ENCODE measurements around the gene MS4A14. TPM values are rescaled to one million over a fixed set of nuclear protein-coding genes. Genes with fewer than 3 reads are reported as not detected.
A peak's percentile ranks its signal among the peaks of the same experiment; 100 is the strongest.

Gene MS4A14
- total and polyA plus RNA-seq, 8 donors, result 0.04 to 1.8 (median 0.25) TPM

DNA sequence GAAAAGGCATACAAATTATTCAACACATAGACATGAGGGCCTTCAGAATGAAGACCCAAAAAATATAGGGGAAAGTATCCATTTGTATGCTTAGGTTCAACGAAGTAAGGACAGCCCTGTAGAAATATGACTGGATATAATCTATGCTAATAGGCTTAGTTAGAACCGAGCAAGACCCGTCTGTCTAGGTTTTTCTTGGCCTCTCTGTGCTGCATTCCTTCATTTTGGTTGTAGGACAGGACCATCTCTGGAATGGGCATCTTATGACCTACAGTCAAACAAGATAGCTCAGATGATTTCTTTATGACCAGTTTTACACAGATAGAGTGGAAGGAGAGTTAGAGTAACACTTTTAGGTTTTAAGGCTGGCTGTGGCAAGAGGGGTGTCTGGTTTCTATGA, 23.5 kb upstream of the MS4A14 start:
- Histone ChIP-seq H3K4me3 (no peak overlapping the region), H3K9me3 (no peaks in the 10 kb centered on the region), H3K4me1 (peaks cover 9 to 24% (median 20%) of the 10 kb centered on the region in 3 donors), H3K27me3 (no peaks in the 10 kb centered on the region), H3K27ac (no peak overlapping the region), H3K36me3 (no peaks in the 10 kb centered on the region)
- no peak for DNase-seq
- no peak for FAIRE-seq
- ATAC-seq, result no peak
- WGBS, 2 donors, result 90 to 91% methylated on average over 3 of the region's 3 CpGs
- intact Hi-C loops (cut with DNase I), result no loop called here
- TF ChIP-seq CTCF (IDR thresholded peaks at IDR 0.05), result no peak

DNA sequence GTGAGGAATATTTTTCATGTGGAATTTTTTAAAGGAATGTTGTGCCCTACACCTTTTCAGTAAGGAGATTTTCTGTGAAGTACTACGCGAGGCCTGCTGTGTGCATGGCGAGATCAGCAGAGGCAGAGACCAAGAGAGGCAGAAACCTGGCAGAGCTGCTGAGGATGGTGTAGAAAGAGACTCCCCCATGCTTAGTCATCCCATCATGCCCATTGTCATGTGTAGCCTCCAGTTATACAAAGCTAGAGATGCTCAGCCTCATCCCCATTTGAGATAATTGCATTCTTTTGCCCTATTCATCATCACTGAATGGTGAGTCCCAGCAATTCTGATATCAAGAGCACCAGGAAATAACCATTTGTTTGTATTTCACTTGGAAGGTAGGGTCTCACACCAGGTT, 20.9 kb upstream of the MS4A14 start:
- no peak for FAIRE-seq

DNA sequence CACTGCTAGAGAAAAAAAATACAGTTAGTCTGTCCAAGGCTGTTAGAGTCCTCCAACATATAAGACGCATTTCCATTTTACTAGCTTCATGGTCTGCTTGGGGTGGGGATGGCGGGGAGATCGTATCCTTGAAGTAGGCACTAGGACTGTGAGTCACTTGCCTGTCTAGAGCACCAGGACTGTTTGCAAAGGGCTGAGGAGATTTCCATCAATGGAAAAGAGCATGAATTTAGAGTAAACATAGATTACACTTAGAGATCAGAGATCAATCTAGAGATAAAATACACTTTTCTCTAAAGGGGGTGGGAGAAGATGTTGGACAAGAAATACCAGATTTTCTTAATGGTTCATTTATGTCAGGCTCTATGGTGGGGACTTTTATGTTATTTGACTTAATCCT, 19.7 kb upstream of the MS4A14 start:
- no peaks in the 10 kb centered on the region for H3K9me3 ChIP-seq
- H3K4me3 ChIP-seq, result no peak overlapping the region
- FAIRE-seq, result no peak

More for the DNA sequence above, 20.9 kb upstream of the MS4A14 start:
- no peak for TF ChIP-seq CTCF (IDR thresholded peaks at IDR 0.05)
- no peak overlapping the region for H3K27ac ChIP-seq
- DNase-seq (no peak), ATAC-seq (no peak)
- WGBS, 2 donors, result 92 to 94% methylated on average over 3 of the region's 3 CpGs
- no peak overlapping the region for H3K4me3 ChIP-seq
- H3K4me1 ChIP-seq, result peaks cover 5 to 16% (median 15%) of the 10 kb centered on the region in 3 donors
- no peaks in the 10 kb centered on the region for H3K27me3 ChIP-seq
- no peaks in the 10 kb centered on the region for H3K36me3 ChIP-seq
- intact Hi-C loops (cut with DNase I), result no loop called here
- H3K9me3 ChIP-seq, result no peaks in the 10 kb centered on the region

DNA sequence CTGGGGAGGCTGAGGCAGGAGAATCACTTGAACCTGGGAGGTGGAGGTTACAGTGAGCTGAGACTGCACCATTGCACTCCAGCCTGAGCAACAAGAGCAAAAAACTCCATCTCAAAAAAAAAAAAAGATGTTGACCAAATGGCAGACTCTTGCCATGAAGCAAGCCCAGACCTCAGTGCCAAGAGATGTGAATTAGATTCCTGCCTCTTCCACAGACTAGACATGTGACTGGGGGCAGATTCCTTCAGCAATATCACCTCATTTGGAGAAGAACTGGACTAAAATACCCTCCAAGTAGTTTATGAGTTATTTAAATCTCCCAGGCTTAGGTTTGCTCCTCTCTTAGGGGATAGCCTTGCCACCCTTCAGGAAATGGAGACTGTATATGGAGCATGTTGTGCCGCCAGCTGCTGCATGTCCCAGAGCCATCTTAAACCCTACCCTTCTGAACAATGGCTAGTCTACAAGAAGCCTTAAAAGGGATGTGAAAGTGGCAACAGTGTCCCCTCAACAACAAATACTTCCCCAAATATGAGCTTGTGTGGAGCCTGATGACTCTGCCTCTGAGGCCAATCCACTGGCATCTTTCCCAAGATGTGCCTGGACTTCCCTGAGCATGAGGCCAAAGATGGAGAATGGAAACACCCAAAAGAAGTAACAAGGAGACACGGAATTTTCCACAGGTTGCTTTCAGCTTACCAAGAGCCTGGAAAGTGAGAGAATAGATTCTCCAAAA, 18.7 kb upstream of the MS4A14 start:
- intact Hi-C loops (cut with DNase I), result no loop called here
- ATAC-seq (peak in 3 of 4 donors; percentile 32 to 73 (median 70)), FAIRE-seq (no peak), DNase-seq (peak in 1 of 6 donors; percentile 65)
- H3K27me3 ChIP-seq, result no peaks in the 10 kb centered on the region
- 76 to 95% methylated on average over 2 of the region's 2 CpGs for WGBS, 2 donors
- no peak overlapping the region for H3K4me3 ChIP-seq
- H3K27ac ChIP-seq, result peak overlapping the region in 2 of 4 donors; percentile 22 to 46
- H3K36me3 ChIP-seq, result no peaks in the 10 kb centered on the region
- H3K9me3 ChIP-seq, result no peaks in the 10 kb centered on the region
- TF ChIP-seq CTCF (IDR thresholded peaks at IDR 0.05), result no peak
- H3K4me1 ChIP-seq, result no peaks in the 10 kb centered on the region

More for the DNA sequence above, 19.7 kb upstream of the MS4A14 start:
- H3K36me3 ChIP-seq, result no peaks in the 10 kb centered on the region
- H3K27me3 ChIP-seq, result no peaks in the 10 kb centered on the region
- intact Hi-C loops (cut with DNase I), result no loop called here
- no peak for TF ChIP-seq CTCF (IDR thresholded peaks at IDR 0.05)
- no peak overlapping the region for H3K27ac ChIP-seq
- peaks cover 0 to 3% (median 3%) of the 10 kb centered on the region in 3 donors for H3K4me1 ChIP-seq
- 89 to 93% methylated on average over 3 of the region's 3 CpGs for WGBS, 2 donors
- ATAC-seq, result no peak
- DNase-seq, result no peak

DNA sequence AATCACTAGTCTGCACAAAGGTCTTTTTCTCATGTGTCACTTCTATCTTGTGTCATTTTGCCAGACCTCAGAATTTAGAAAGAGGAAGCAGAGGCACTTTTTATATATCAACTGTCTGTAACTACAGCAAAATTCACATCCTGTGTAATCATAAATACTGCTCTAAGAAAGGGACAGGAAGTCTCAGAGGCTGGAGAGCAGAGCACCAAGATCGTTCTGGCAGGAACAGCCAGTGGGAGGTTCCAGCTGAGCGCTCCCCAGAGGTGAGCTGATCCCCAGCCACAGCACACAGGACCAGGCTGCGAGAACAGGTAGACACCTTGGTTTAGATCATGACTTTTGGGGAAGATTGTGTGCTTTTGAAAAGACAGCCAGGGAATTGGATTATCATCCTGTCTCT, 17.9 kb upstream of the MS4A14 start, which contains the start of gene MS4A7:
MS4A7 (plus strand) TSS at position 179 of the 400 bp plus-strand sequence. CDS start 4,610 bp downstream, outside the sequence.
- 63 to 67% methylated on average over 3 of the region's 3 CpGs for WGBS, 2 donors
- no peak within 1 kb of the TSS for H3K4me3 ChIP-seq
- peak in 3 of 4 donors; percentile 24 to 80 (median 79) for ATAC-seq

More for the DNA sequence above, 17.9 kb upstream of the MS4A14 start, which contains the start of gene MS4A7:
- DNase-seq (peak in 1 of 6 donors; percentile 41), FAIRE-seq (no peak)
- TF ChIP-seq CTCF (IDR thresholded peaks at IDR 0.05), result no peak
- Histone ChIP-seq H3K27me3 (no peaks in the 10 kb centered on the region), H3K27ac (peak within 1 kb of the TSS in 2 of 4 donors; percentile 22 to 64), H3K36me3 (no peaks in the 10 kb centered on the region), H3K4me1 (no peaks in the 10 kb centered on the region), H3K9me3 (no peaks in the 10 kb centered on the region)
- intact Hi-C loops (cut with DNase I), result no loop called here
